Panc1 (cell line): ENCODE measurements around the gene ISY1. TPM values are rescaled to one million over a fixed set of nuclear protein-coding genes. Genes with fewer than 3 reads are reported as not detected.
A peak's percentile ranks its signal among the peaks of the same experiment; 100 is the strongest.

ENCODE experiments used
- ATAC-seq: fragments of 200-7000 bp; cut with Tn5 transposase; 2 replicates; pipeline ENCODE4 v1.9.1; 2020; ENCODE audit warnings: mild to moderate bottlenecking, moderate library complexity
- BruUV-seq: library from RNA; stranded (reverse); fragments of 400-500 nt; replicated peaks from 2 replicates; lab custom pipeline; 2021; lab: Mats Ljungman, UMichigan
- CTCF ChIA-PET: fragments of 300-600 bp; sonication (Branson Sonifier 250); formaldehyde crosslinking; loops from one replicate; lab custom pipeline; 2022; ENCODE audit warnings: antibody characterized with exemption; lab: Charles Lee
- POLR2A ChIA-PET: fragments of 300-600 bp; sonication (Branson Sonifier 250); formaldehyde crosslinking; loops from one replicate; lab custom pipeline; 2022; ENCODE audit warnings: antibody characterized with exemption; lab: Charles Lee
- DNase-seq: peaks from one replicate; pipeline ENCODE4 v3.0.0-alpha.2; 2010; ENCODE audit warnings: low read depth, low spot score
- H3K27ac ChIP-seq: 2 replicates; pipeline ENCODE4 v1.5.1; 2011; ENCODE audit warnings: mild to moderate bottlenecking, low read length, inconsistent platforms
- H3K27me3 ChIP-seq: fragments of 200-500 bp; sonication (Bioruptor generic); 2 replicates; pipeline ENCODE4 v1.6.0; 2014; ENCODE audit warnings: low read length, inconsistent platforms; ENCODE audit not compliant: control insufficient read depth, insufficient read depth
- H3K36me3 ChIP-seq: fragments of 200-500 bp; sonication (Bioruptor generic); 2 replicates; pipeline ENCODE4 v1.5.1; 2014; ENCODE audit warnings: inconsistent platforms, mild to moderate bottlenecking, low read length, moderate library complexity; ENCODE audit not compliant: control insufficient read depth, insufficient read depth
- H3K4me1 ChIP-seq: 2 replicates; pipeline ENCODE4 v1.5.1; 2011; ENCODE audit warnings: inconsistent platforms, mild to moderate bottlenecking, low read length, moderate library complexity; ENCODE audit not compliant: control insufficient read depth, insufficient read depth
- H3K4me3 ChIP-seq, 2 experiments: 2 replicates each; pipeline ENCODE4 v1.5.1; 2011 to 2012; ENCODE audit warnings: low read depth in 2 of 2, low read length in 2 of 2, mild to moderate bottlenecking in 2 of 2, inconsistent platforms in 1 of 2, moderate library complexity in 1 of 2
- H3K9me3 ChIP-seq: fragments of 200-500 bp; sonication (Bioruptor generic); 2 replicates; pipeline ENCODE4 v1.5.1; 2014; ENCODE audit warnings: low read depth, mild to moderate bottlenecking, inconsistent platforms, low read length, moderate library complexity; ENCODE audit not compliant: control insufficient read depth, insufficient read depth
- POLR2AphosphoS5 ChIP-seq: IDR thresholded peaks from 2 replicates; pipeline ENCODE4 v1.6.1; 2012; ENCODE audit warnings: mild to moderate bottlenecking, low read depth, low read length, moderate library complexity
- REST ChIP-seq, 2 experiments: IDR thresholded peaks; 2 replicates each; pipeline ENCODE4 v1.6.1; 2011 to 2012; ENCODE audit warnings: low read depth in 2 of 2, control low read depth in 1 of 2, low read length in 1 of 2, mild to moderate bottlenecking in 1 of 2, moderate library complexity in 1 of 2; ENCODE audit not compliant: insufficient read depth in 1 of 2
- SIN3A ChIP-seq: IDR thresholded peaks from 2 replicates; pipeline ENCODE4 v1.6.1; 2012; ENCODE audit warnings: low read depth, mild to moderate bottlenecking, low read length, moderate library complexity, borderline replicate concordance; ENCODE audit not compliant: insufficient read depth
- TCF7L2 ChIP-seq: IDR thresholded peaks from 2 replicates; pipeline ENCODE4 v1.6.1; 2011; ENCODE audit warnings: mild to moderate bottlenecking, low read depth, low read length, inconsistent platforms
- in situ Hi-C: cut with HindIII; loops from 2 replicates; pipeline ENCODE4 v1.10.0; 2016; ENCODE audit warnings: low sequenced_read_pairs, low pct_unique_long_range_greater_than_20kb
- intact Hi-C: fragments of 100-400 bp; cut with micrococcal nuclease; formaldehyde crosslinking; loops from one replicate; pipeline ENCODE4 v1.10.0; 2022; ENCODE audit not compliant: unreplicated experiment
- total RNA-seq: library from RNA; stranded (reverse); gene quantifications from one replicate; pipeline ENCODE4 v1.2.1, GENCODE V29; 2021; ENCODE audit not compliant: unreplicated experiment
- TF ChIP-seq, protein P1 (sequence below): fragments of 450-650 bp; IDR thresholded peaks from 2 replicates; pipeline ENCODE4 v1.5.1; 2017; ENCODE audit warnings: mild to moderate bottlenecking

Gene ISY1
- total RNA-seq, 1 experiment from 2014 or later: 45.7 TPM

DNA sequence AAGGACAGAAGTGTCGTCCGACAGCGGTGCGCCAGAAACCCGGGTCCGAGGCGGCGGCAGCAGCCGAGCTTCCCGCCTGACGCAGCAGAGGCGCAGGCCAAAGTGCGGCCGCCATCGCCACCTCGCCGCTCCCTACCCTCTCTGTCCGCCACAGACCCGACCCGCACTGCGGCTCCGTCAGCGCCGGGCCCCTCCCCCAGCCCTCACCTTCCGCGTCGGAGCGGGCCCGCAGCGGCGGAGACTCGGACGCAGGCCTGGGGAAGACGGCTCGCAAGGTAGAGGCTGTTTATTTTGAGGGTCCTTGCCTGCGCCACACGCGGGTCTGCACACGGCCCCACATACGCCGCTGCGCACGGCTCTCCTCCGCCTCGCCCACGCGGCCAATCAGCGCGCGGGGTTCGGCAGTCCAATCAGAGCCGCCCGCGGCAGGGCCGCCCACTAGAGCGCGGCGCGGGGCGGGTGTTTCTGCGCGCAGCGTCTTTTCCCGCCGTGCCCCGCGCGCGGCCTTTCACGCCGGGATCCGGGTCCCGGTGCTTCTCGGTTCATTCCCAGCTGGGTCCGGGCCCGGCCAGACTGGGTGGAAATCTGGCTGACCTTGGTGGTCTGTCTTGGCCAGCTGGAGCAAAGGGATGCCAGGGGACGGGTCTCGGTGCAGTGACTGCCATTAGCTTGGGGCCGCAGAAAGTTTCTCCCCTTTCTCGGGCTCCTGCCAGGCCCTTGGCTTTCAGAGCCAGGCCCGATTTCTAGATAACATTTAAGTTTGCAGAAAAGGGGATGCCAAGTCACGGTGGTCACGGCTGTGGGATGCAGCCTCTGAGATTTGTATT, 22.9 kb upstream of the ISY1 start, which contains the start of gene CNBP:
TSS of gene CNBP (minus strand) at position 328 of the 827 bp plus-strand sequence. CDS start 12,139 bp downstream, outside the sequence.
- in situ Hi-C loops: no loop called here
- H3K9me3 ChIP-seq: no peaks in the 10 kb centered on the region
- ATAC-seq (peak; percentile 98), DNase-seq (no peak)
- no peaks in the 10 kb centered on the region for H3K27me3 ChIP-seq
- peaks cover 13% of the 10 kb centered on the region for H3K36me3 ChIP-seq
- intact Hi-C loops: loop anchor here (5.0 kb wide), 2 partner anchors 44 to 64 kb away; partner anchors contain the start of gene COPG1
- H3K4me1 ChIP-seq: peaks cover 25% of the 10 kb centered on the region
- ChIA-PET CTCF (interaction anchor here (0.7 kb wide), 1 partner anchor 41 kb away, joined by 3 read pairs; no protein-coding TSS in a partner anchor), POLR2A (interaction anchor here (0.6 kb wide), 1 partner anchor 56 kb away, joined by 3 read pairs; no protein-coding TSS in a partner anchor)
- TF ChIP-seq POLR2AphosphoS5 (peak; percentile 98), REST (IDR thresholded peaks at IDR 0.05; ENCODE audit: insufficient read depth in 1 of 2, low read depth in 2 of 2, low read length in 1 of 2) (0 out of 4 replicates have a peak, but pooled peaks of 1 of the 2 experiments have one; percentile 9), TCF7L2 (no peak), SIN3A (peak; percentile 90)
- TF ChIP-seq, protein P1, sequence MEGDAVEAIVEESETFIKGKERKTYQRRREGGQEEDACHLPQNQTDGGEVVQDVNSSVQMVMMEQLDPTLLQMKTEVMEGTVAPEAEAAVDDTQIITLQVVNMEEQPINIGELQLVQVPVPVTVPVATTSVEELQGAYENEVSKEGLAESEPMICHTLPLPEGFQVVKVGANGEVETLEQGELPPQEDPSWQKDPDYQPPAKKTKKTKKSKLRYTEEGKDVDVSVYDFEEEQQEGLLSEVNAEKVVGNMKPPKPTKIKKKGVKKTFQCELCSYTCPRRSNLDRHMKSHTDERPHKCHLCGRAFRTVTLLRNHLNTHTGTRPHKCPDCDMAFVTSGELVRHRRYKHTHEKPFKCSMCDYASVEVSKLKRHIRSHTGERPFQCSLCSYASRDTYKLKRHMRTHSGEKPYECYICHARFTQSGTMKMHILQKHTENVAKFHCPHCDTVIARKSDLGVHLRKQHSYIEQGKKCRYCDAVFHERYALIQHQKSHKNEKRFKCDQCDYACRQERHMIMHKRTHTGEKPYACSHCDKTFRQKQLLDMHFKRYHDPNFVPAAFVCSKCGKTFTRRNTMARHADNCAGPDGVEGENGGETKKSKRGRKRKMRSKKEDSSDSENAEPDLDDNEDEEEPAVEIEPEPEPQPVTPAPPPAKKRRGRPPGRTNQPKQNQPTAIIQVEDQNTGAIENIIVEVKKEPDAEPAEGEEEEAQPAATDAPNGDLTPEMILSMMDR: no peak
- peak within 1 kb of the TSS; percentile 98 for H3K27ac ChIP-seq
- BruUV-seq: no TSS peak
- H3K4me3 ChIP-seq: peak within 1 kb of the TSS; percentile 76

- in situ Hi-C loops (no loop called here), intact Hi-C loops (loop anchor here (5.0 kb wide), 2 partner anchors 45 to 65 kb away; partner anchors contain the start of gene COPG1)
- POLR2A ChIA-PET: interaction anchor here (0.6 kb wide), 1 partner anchor 67 kb away, joined by 7 read pairs; the partner anchor contains the start of gene COPG1
- Histone ChIP-seq H3K27me3 (no peaks in the 10 kb centered on the region), H3K9me3 (no peaks in the 10 kb centered on the region), H3K36me3 (peaks cover 13% of the 10 kb centered on the region), H3K4me3 (peak overlapping the region; percentile 76), H3K4me1 (peaks cover 26% of the 10 kb centered on the region), H3K27ac (peak overlapping the region; percentile 91)
- ATAC-seq (peak; percentile 9; the same call in 1 of the 2 replicates), DNase-seq (no peak)
- CTCF ChIA-PET: interaction anchor here (0.9 kb wide), 1 partner anchor 63 kb away, joined by 3 read pairs; no protein-coding TSS in a partner anchor
- BruUV-seq: TSS peak; percentile 76
- TF ChIP-seq REST (IDR thresholded peaks at IDR 0.05; ENCODE audit: insufficient read depth in 1 of 2, low read depth in 2 of 2, low read length in 1 of 2): no peak
- TF ChIP-seq POLR2AphosphoS5: 0 out of 2 replicates have a peak, but pooled peaks have one; percentile 18
- TF ChIP-seq TCF7L2: no peak
- TF ChIP-seq, protein P1: no peak
Measured at GRCh38 chr3:129182390-129183185, 21.7 kb upstream of the ISY1 start.
